H9 (cell line): ENCODE data around the gene TARM1. TPM values are rescaled to one million over a fixed set of nuclear protein-coding genes. Genes with fewer than 3 reads are reported as not detected.

Source experiments
- DNase-seq: peaks from one replicate; pipeline ENCODE4 v3.0.0-alpha.2; 2017
- H2AFZ ChIP-seq: one replicate; pipeline ENCODE4 v1.6.1; 2013; ENCODE audit warnings: mild to moderate bottlenecking, low read length, control low read depth, moderate library complexity
- H2AK5ac ChIP-seq: 2 replicates; pipeline ENCODE4 v1.6.1; 2013; ENCODE audit warnings: low read length, control low read depth, mixed read lengths; ENCODE audit not compliant: insufficient read length
- H2BK120ac ChIP-seq: one replicate; pipeline ENCODE4 v1.6.1; 2013; ENCODE audit warnings: low read depth, mild to moderate bottlenecking, low read length, control low read depth, inconsistent platforms; ENCODE audit not compliant: poor library complexity, severe bottlenecking
- H2BK12ac ChIP-seq: 2 replicates; pipeline ENCODE4 v1.6.1; 2013; ENCODE audit warnings: low read length, control low read depth, mixed read lengths, low read depth; ENCODE audit not compliant: insufficient read length
- H2BK15ac ChIP-seq: 2 replicates; pipeline ENCODE4 v1.6.1; 2013; ENCODE audit warnings: low read depth, low read length, control low read depth
- H2BK20ac ChIP-seq: one replicate; pipeline ENCODE4 v1.6.1; 2013; ENCODE audit warnings: low read depth, mild to moderate bottlenecking, low read length, control low read depth, inconsistent platforms; ENCODE audit not compliant: poor library complexity, severe bottlenecking
- H2BK5ac ChIP-seq: 2 replicates; pipeline ENCODE4 v1.6.1; 2013; ENCODE audit warnings: low read length, control low read depth, mixed read lengths; ENCODE audit not compliant: insufficient read length
- H3K14ac ChIP-seq: 2 replicates; pipeline ENCODE4 v1.6.1; 2013; ENCODE audit warnings: low read length, control low read depth; ENCODE audit not compliant: insufficient read depth
- H3K18ac ChIP-seq: 2 replicates; pipeline ENCODE4 v1.6.1; 2013; ENCODE audit warnings: low read depth, mild to moderate bottlenecking, mixed read lengths, low read length, control low read depth; ENCODE audit not compliant: insufficient read length
- H3K23ac ChIP-seq: 2 replicates; pipeline ENCODE4 v1.6.1; 2013; ENCODE audit warnings: low read length, control low read depth, mixed read lengths, low read depth; ENCODE audit not compliant: insufficient read length
- H3K23me2 ChIP-seq: 2 replicates; pipeline ENCODE4 v1.6.1; 2013; ENCODE audit warnings: low read depth, mild to moderate bottlenecking, mixed read lengths, low read length, control low read depth; ENCODE audit not compliant: insufficient read length, poor library complexity, severe bottlenecking
- H3K27ac ChIP-seq: 2 replicates; pipeline ENCODE4 v1.5.1; 2013; ENCODE audit warnings: low read length, control low read depth, mixed read lengths, low read depth; ENCODE audit not compliant: insufficient read length
- H3K27me3 ChIP-seq: 2 replicates; pipeline ENCODE4 v1.6.1; 2013; ENCODE audit warnings: low read length, control low read depth, inconsistent platforms; ENCODE audit not compliant: insufficient read depth
- H3K4ac ChIP-seq: 2 replicates; pipeline ENCODE4 v1.6.1; 2013; ENCODE audit warnings: low read depth, mild to moderate bottlenecking, control low read depth, inconsistent platforms, low read length, moderate library complexity
- H3K4me1 ChIP-seq: 2 replicates; pipeline ENCODE4 v1.6.1; 2013; ENCODE audit warnings: low read length, control low read depth, inconsistent platforms; ENCODE audit not compliant: insufficient read depth
- H3K4me2 ChIP-seq: 2 replicates; pipeline ENCODE4 v1.6.1; 2013; ENCODE audit warnings: low read length, control low read depth, mixed read lengths; ENCODE audit not compliant: insufficient read length, insufficient read depth
- H3K56ac ChIP-seq: 2 replicates; pipeline ENCODE4 v1.6.1; 2013; ENCODE audit warnings: low read depth, mild to moderate bottlenecking, mixed read lengths, low read length, control low read depth; ENCODE audit not compliant: insufficient read length
- H3K79me1 ChIP-seq: 2 replicates; pipeline ENCODE4 v1.6.1; 2013; ENCODE audit warnings: low read depth, mild to moderate bottlenecking, moderate library complexity, low read length, control low read depth, inconsistent platforms; ENCODE audit not compliant: insufficient read depth, poor library complexity, severe bottlenecking
- H3K79me2 ChIP-seq: 2 replicates; pipeline ENCODE4 v1.6.1; 2013; ENCODE audit warnings: low read length, control low read depth, inconsistent platforms; ENCODE audit not compliant: insufficient read depth
- H3K9ac ChIP-seq: 2 replicates; pipeline ENCODE4 v1.6.1; 2013; ENCODE audit warnings: low read length, control low read depth, mixed read lengths; ENCODE audit not compliant: insufficient read length; ENCODE audit errors: extremely low read depth
- H3K9me3 ChIP-seq: one replicate; pipeline ENCODE4 v1.6.1; 2013; ENCODE audit warnings: low read depth, low read length, inconsistent platforms; ENCODE audit not compliant: control insufficient read depth
- H3T11ph ChIP-seq: one replicate; pipeline ENCODE4 v1.6.1; 2013; ENCODE audit warnings: mild to moderate bottlenecking, low read length, control low read depth, inconsistent platforms
- H4K20me1 ChIP-seq: one replicate; pipeline ENCODE4 v1.6.1; 2013; ENCODE audit not compliant: control insufficient read depth, insufficient read length, insufficient read depth
- H4K5ac ChIP-seq: 2 replicates; pipeline ENCODE4 v1.6.1; 2013; ENCODE audit warnings: low read depth, mild to moderate bottlenecking, mixed read lengths, low read length, control low read depth; ENCODE audit not compliant: insufficient read length
- H4K8ac ChIP-seq: replicated peaks from 2 replicates; pipeline ENCODE4 v1.6.1; 2013; ENCODE audit warnings: low read length, control low read depth, mixed read lengths, low read depth; ENCODE audit not compliant: insufficient read length
- H4K91ac ChIP-seq: 2 replicates; pipeline ENCODE4 v1.6.1; 2013; ENCODE audit warnings: low read depth, mild to moderate bottlenecking, moderate library complexity, mixed read lengths, low read length, control low read depth; ENCODE audit not compliant: insufficient read length
- H3K27ac Mint-ChIP-seq, 3 experiments: 2 replicates in 2 of 3; 3 replicates in 1 of 3; pipeline ENCODE4 v1.8.0; 2020 to 2021; ENCODE audit warnings: mixed read lengths in 3 of 3, mild to moderate bottlenecking in 1 of 3, moderate library complexity in 1 of 3
- H3K27me3 Mint-ChIP-seq: 2 replicates; pipeline ENCODE4 v1.8.0; 2021; ENCODE audit warnings: low read depth, mild to moderate bottlenecking, moderate library complexity, mixed read lengths
- H3K36me3 Mint-ChIP-seq, 3 experiments: 2 replicates in 2 of 3; 3 replicates in 1 of 3; pipeline ENCODE4 v1.8.0; 2020 to 2021; ENCODE audit warnings: low read depth in 3 of 3, mixed read lengths in 3 of 3; ENCODE audit not compliant: insufficient read depth in 1 of 3
- H3K4me1 Mint-ChIP-seq, 2 experiments: 2 replicates each; pipeline ENCODE4 v1.8.0; 2020; ENCODE audit warnings: mixed read lengths in 2 of 2
- H3K4me3 Mint-ChIP-seq, 2 experiments: 2 replicates in 1 of 2; 3 replicates in 1 of 2; pipeline ENCODE4 v1.8.0; 2020 to 2021; ENCODE audit warnings: mild to moderate bottlenecking in 2 of 2, mixed read lengths in 2 of 2, moderate library complexity in 1 of 2
- H3K9me3 Mint-ChIP-seq, 2 experiments: 2 replicates in 1 of 2; 3 replicates in 1 of 2; pipeline ENCODE4 v1.8.0; 2020; ENCODE audit warnings: mild to moderate bottlenecking in 2 of 2, mixed read lengths in 2 of 2, moderate library complexity in 1 of 2
- CTCF ChIP-seq: fragments of 200-600 bp; sonication (generic); conservative IDR thresholded peaks from 3 replicates; pipeline ENCODE4 v1.8.0; 2021; ENCODE audit warnings: antibody characterized with exemption, mild to moderate bottlenecking
- WGBS: extraction: QIAGEN DNeasy Blood & Tissue Kit; methylation state at CpG from one replicate; pipeline ENCODE4 v1.1.7; 2013; ENCODE audit warnings: missing lambda C conversion rate, low lambda C conversion rate, mixed read lengths; ENCODE audit not compliant: insufficient read length; ENCODE audit errors: extremely low coverage; 5-methylcytosine and 5-hydroxymethylcytosine counted together
- total RNA-seq: library from RNA; stranded (reverse); gene quantifications from 2 replicates; pipeline ENCODE4 v1.2.1, GENCODE V29; 2021

TARM1 gene
- total RNA-seq, 1 experiment from 2014 or later = not detected

DNA sequence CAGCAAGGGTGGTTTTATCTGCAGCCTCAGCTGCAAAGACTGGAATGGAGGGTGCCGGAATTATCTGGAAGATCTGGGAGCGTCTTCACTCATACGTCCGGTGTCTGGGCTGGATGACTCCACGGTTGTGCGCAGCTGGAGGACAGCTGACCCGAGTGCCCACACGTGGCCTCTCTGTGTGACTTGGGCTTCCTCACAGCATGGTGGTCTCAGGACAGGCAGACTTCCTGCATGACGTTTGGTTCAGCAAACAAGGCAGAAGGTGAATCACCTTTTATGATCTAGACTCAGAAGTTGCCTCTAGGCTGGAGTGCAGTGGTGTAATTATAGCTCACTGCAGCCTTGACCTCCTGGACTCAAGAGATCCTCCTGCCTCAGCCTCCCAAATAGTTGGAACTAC is 56.5 kb downstream of the TARM1 start:
- no peak overlapping the region for H2AK5ac ChIP-seq
- no peak overlapping the region for H3K27ac ChIP-seq
- H3T11ph ChIP-seq = no peak overlapping the region
- H3K23me2 ChIP-seq = no peaks in the 10 kb centered on the region
- H2AFZ ChIP-seq = no peak overlapping the region
- H3K4me2 ChIP-seq = no peak overlapping the region
- no peak overlapping the region for H3K18ac ChIP-seq
- no peak overlapping the region for H3K14ac ChIP-seq
- no peak overlapping the region for H4K8ac ChIP-seq
- H2BK15ac ChIP-seq = no peak overlapping the region
- Mint-ChIP-seq H3K36me3 (peaks cover 0 to 6% (median 2%) of the 10 kb centered on the region in 3 experiments; a peak in 2 of 7 replicates), H3K4me3 (no peak overlapping the region; a peak in 1 of 5 replicates), H3K9me3 (peaks cover 2 to 5% of the 10 kb centered on the region in 2 experiments; a peak in 3 of 5 replicates), H3K27ac (no peak overlapping the region), H3K27me3 (peaks cover 8% of the 10 kb centered on the region), H3K4me1 (peaks cover 16 to 20% of the 10 kb centered on the region in 2 experiments)
- no peaks in the 10 kb centered on the region for H3K79me1 ChIP-seq
- H2BK5ac ChIP-seq = no peak overlapping the region
- DNase-seq = no peak
- no peak overlapping the region for H4K91ac ChIP-seq
- no peaks in the 10 kb centered on the region for H3K79me2 ChIP-seq
- TF ChIP-seq CTCF = no peak
- H2BK20ac ChIP-seq = no peak overlapping the region
- H2BK12ac ChIP-seq = no peak overlapping the region
- no peak overlapping the region for H3K23ac ChIP-seq
- H3K27me3 ChIP-seq = no peaks in the 10 kb centered on the region
- no CpG with 5 or more reads among the region's 9 CpGs for WGBS
- H2BK120ac ChIP-seq = no peak overlapping the region
- no peaks in the 10 kb centered on the region for H3K4me1 ChIP-seq
- H3K4ac ChIP-seq = no peak overlapping the region
- no peak overlapping the region for H3K56ac ChIP-seq
- no peak overlapping the region for H3K9ac ChIP-seq
- no peaks in the 10 kb centered on the region for H4K20me1 ChIP-seq
- no peaks in the 10 kb centered on the region for H3K9me3 ChIP-seq
- H4K5ac ChIP-seq = no peak overlapping the region
